NCI-H2107 (cell line): Measurements from ENCODE around the gene PLXNA4.

Source experiments
- DNase-seq: peaks from one replicate; lab custom pipeline; 2025; lab: John Stamatoyannopoulos, UW

PLXNA4 gene

GRCh38 chr7:132471515-132471914 lies 104.8 kb downstream of the PLXNA4 start:
- DNase-seq = no peak

GRCh38 chr7:132469681-132470080 lies 106.6 kb downstream of the PLXNA4 start:
- no peak for DNase-seq

DNA sequence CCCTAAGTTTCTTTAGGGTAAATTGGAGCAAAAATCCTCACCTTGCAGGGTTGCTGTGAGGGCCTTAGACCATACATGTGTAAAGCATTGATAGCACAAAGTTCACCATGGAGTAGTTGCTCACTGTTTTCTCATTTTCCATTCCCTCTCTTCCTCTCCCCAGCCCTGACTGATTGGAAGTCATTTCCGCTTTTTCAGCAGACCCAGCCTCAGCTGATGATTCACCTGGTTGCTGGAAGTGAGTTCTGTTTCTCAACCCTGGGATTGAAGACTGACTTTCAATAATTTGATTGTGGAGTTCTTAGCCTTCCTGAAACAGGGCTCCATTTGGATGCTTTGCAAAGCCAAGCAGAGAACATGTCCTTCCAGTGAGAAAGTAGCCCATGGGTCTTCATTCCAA lies 107.0 kb downstream of the PLXNA4 start:
- DNase-seq = no peak

DNA sequence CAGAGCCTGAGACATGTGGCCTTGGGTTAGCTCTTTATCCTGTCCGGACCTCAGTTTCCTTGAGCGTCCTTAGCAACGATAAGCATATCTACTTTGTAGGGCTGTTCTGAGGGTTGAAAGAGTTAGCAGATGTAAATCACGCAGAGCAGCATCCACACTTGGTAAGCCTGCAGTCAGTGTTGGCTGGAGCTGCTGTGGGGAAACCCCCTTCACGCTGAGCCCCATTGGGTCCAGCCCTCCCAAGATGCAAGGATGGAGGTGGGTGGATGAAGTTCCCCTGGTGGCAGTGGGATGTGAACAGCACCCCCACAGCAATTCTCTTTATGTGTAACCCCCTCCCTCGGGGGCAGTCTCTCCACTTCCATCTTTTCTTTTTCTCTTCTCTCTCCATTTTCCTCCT lies 109.9 kb downstream of the PLXNA4 start:
- no peak for DNase-seq

DNA sequence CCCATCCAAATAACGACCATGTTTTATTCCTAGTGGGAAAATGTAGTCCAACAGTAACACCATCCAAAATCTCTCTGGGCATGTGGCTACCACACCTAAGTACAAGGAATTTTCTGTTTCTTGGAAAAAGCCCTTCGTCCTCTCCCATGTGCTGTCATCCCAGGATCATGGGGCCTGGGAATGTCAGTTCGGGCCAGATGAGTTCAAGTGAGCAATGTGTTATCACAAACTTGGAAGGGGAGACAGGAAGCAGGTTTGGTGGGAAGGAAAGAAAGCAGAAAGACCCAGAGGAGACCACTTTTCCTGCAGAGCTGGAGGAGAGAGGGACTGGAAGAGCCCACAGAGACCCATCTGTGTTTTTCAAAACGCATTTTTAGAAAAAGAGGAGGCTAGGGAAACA lies 110.8 kb downstream of the PLXNA4 start:
- no peak for DNase-seq

DNA sequence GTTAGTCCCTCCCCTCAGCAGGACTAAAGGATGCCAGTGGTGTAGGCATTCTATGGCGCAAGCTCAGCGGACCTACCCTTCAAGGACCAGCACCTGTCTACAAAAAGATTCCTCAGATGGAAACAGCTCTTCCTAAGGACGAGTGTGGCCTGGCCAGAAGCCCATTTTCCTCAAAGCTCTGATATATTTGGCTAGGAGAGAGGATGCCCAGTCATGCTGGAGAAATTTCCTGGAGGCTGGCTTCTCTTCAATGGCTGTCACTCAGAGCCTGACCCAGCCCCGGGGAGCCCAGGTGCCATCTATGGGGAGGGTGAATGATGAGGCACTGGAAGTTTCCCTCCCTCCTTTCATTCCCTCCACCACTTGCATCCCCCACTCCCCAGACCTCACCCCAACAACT lies 111.5 kb downstream of the PLXNA4 start:
- DNase-seq = no peak

GRCh38 chr7:132463922-132464321 lies 112.3 kb downstream of the PLXNA4 start:
- DNase-seq = no peak

- DNase-seq = no peak
Observed at GRCh38 chr7:132462478-132462877, 113.8 kb downstream of the PLXNA4 start.

GRCh38 chr7:132461032-132461592 lies 115.2 kb downstream of the PLXNA4 start:
- no peak for DNase-seq

DNA sequence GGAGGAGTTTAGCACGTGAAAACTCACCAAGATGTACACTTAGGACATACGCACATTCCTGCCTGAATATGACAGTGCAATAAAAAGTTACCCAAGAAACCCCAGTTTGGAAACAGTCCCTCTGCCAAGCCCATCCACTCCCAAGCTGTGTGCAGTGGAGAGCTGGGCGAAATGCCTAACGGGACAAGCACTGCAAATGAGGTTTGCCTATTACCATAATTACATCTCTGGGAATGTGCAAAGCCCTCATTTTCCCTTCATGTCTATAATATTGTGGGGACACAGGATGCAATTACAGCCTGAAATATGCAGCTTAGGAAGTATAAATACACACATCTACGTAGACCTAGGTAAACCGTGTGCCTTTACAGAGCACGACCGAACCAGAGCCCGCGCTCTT lies 117.5 kb downstream of the PLXNA4 start:
- DNase-seq = no peak

DNA sequence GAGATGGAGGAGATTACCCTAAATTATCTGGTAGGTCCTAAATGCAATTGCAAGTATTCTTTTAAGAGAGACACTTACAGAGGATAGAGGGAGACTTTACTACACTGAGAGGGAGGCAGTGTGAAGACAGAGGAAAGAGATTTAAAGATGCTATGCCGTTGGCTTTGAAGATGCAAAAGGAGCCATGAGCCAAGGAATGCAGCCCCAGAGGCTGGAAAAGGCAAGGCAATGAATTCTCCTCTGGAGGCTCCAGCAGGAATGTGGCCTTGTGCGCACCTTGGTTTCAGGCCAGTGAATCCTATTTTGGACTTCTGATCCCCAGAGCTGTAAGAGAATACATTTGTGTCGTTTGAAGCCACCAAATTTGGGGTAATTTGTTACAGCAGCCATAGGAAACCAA lies 118.6 kb downstream of the PLXNA4 start:
- no peak for DNase-seq

GRCh38 chr7:132456418-132456817 lies 119.9 kb downstream of the PLXNA4 start:
- no peak for DNase-seq

- DNase-seq = no peak
Observed at GRCh38 chr7:132455378-132455777, 120.9 kb downstream of the PLXNA4 start.

DNA sequence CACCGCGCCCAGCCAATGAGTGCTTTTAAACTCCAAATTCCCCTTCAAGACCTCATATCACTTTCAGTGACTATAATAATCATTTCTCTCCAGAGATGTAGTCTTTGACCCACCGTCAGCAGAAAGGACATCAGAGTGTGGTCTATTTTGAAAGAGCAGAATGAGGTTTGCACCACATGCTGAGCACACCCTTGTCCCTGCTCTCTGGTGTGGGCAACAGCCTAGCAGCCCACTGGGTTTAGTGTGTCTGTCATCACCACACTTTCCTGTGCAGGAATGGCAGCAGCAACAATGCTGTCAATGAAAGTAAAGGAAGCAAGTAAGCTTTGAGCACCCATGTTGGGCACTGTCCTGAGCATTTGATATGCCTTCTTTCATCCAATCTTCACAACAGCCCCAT lies 122.4 kb downstream of the PLXNA4 start:
- DNase-seq = no peak

GRCh38 chr7:132451161-132451560 lies 125.1 kb downstream of the PLXNA4 start:
- DNase-seq = no peak

- no peak for DNase-seq
Observed at GRCh38 chr7:132450696-132451095, 125.6 kb downstream of the PLXNA4 start.

DNA sequence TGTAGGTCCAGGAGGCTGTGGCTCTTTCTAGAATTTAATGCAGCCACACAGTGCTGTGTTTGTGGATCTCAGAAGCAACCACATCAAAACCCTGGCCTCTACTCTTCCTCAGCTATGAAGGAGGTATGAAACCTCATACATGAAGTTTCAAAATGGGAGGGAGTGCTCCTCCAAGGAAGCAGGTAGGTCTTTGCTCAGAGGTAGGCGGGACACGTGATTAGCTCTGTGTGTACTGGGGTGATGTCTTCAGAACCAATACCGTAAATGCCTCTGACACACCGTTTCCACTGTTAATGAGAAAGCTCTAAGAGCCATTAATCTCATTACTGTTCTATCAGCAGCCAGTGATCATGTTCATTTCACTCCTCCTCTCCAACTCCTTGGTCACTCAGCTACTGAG lies 126.1 kb downstream of the PLXNA4 start:
- DNase-seq = no peak

- DNase-seq = no peak
Observed at GRCh38 chr7:132446666-132447278, 129.5 kb downstream of the PLXNA4 start.

DNA sequence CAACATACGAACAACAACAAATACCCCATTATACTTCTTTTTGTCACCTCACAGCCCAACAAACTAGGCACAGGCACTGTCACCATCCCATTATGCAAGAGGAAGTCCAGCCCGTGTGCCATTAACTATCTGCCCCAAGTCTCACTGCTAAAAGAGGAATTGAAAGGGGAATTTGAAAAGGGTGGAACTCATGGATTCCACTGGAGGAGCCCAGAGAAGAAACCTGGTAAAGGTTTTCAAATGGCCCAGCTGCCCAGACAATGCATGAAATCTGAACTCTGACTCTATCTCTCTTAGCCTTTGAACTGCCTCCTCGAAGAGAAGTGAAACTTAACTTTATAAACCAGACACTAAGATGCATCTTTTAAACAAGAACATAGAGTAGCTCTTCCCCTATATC lies 130.0 kb downstream of the PLXNA4 start:
- DNase-seq = no peak

DNA sequence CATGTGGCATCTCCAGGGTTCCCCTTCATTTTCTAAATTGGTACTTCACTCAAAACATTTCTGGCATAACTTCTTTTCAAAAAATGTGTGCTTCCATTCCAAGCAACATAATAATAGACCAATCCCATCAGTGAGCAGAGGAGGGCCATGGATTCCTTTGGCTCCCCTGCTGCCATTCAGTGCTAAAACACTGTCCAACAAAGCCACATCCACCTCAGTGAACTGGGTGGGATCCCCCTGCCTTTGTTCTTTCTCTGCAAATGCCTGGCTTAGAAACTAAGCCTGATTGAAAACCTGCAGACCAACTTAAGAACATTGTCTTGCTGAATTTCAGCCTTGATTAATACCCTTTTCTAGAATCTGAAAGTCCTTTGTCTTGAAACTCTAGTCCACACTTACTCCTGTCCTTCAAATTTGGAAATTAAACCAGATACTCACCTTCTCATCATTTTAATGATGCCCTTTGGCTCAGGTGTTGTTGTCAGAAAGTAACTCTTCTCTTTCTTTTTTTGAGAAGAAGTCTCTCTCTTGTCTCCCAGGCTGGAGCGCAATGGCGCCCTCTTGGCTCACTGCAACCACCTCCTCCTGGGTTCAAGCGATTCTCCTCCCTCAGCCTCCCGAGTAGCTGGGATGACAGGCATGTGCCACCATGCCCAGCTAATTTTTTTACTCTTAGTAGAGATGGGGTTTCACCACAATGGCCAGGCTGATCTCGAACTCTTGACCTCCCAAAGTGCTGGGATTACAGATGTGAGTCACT lies 132.3 kb downstream of the PLXNA4 start:
- no peak for DNase-seq

DNA sequence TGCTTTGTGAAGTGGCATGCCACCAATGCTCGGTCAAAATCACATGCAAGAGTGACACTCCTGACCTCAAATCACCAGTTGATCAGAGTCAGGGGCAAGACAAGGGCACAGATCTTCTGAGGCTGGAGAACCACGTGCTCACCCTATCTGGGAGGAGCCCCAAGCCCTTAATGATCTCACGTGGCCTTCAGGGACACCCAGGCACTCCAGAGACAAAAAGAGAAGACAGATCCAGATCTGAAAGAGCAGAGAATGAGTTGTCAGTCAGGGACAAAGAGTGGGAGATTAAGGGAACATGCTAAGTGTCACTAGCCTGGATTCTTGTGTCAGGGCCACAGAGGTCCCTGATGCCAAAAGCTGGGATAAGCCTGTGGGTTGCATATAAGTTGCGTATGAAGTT lies 134.3 kb downstream of the PLXNA4 start:
- DNase-seq = no peak

DNA sequence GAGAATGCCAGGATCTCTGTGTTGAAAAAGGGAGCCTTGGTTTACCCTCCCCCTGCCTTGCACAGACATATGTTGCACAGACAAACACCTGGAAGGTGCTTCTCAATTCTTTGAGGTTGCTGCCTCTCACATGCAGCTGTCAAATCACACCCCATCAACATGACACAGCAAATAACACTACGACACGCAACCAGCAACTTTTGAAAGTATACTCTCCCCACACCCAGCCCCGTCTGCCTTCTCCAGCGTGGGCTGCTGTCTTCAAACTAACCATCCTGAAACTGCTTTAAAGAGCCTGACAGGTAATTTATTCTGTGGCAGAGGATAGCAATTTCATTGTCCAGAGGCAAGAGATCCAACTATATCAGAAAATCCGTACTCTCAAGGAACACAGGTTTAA lies 136.1 kb downstream of the PLXNA4 start:
- no peak for DNase-seq

DNA sequence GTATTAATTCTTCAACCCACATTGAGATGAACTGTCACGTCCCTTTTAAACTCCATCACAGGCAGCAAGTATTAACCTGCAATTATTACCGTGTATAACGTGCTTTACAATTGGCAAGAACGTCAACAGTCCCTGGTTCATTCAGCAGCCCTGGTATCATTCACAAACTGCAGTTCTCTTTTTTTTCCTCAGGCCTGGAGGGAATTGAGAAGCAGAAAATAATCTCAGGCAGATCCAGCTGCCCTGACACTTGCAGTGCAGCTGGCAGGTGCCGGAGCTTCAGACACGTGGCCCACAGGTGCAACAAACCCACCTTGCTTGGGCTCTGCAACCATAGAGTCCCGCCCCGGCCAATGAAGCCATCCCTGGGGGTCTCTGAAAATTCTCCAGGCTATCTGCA lies 137.3 kb downstream of the PLXNA4 start:
- DNase-seq = no peak

GRCh38 chr7:132437730-132438129 lies 138.5 kb downstream of the PLXNA4 start:
- DNase-seq = no peak
